Stimulated activated CD4-positive, alpha-beta T cell treated with anti-CD3 and anti-CD28 coated beads, Interleukin-15, amount 100 ng/mL, for 48 hours (primary cell): ENCODE results near the gene JMJD7.
A peak's percentile ranks its signal among the peaks of the same experiment; 100 is the strongest.

Experiments used
- DNase-seq, 2 donors: peaks; one replicate each; pipeline ENCODE4 v3.0.0-alpha.2; 2020; ENCODE audit warnings: low read depth in 2 of 2

Gene JMJD7

GRCh38 chr15:41827880-41828806, at the start of gene JMJD7:
Gene JMJD7, plus strand, starts transcription at chr15:41828092. Its CDS starts 33 bp downstream, at chr15:41828125.
- peak; percentile 91 to 96 for DNase-seq

- no peak for DNase-seq
Observed at GRCh38 chr15:41778521-41778920, 49.4 kb upstream of the JMJD7 start.

GRCh38 chr15:41779662-41780157, 48.2 kb upstream of the JMJD7 start:
- DNase-seq = no peak

- DNase-seq = no peak
Observed at GRCh38 chr15:41780266-41780665, 47.6 kb upstream of the JMJD7 start.

- no peak for DNase-seq
Observed at GRCh38 chr15:41780727-41781126, 47.2 kb upstream of the JMJD7 start.

- DNase-seq = no peak
Observed at GRCh38 chr15:41782371-41783282, 45.3 kb upstream of the JMJD7 start.

GRCh38 chr15:41783296-41783695, 44.6 kb upstream of the JMJD7 start:
- no peak for DNase-seq

GRCh38 chr15:41788262-41788661, 39.6 kb upstream of the JMJD7 start:
- DNase-seq = no peak

- no peak for DNase-seq
Observed at GRCh38 chr15:41789236-41789635, 38.7 kb upstream of the JMJD7 start.

GRCh38 chr15:41789662-41790061, 38.2 kb upstream of the JMJD7 start:
- DNase-seq = no peak

- no peak for DNase-seq
Observed at GRCh38 chr15:41790169-41790568, 37.7 kb upstream of the JMJD7 start.

GRCh38 chr15:41790756-41791546, 36.9 kb upstream of the JMJD7 start:
- no peak for DNase-seq

GRCh38 chr15:41791547-41791937, 36.4 kb upstream of the JMJD7 start:
- DNase-seq = no peak

- DNase-seq = no peak
Observed at GRCh38 chr15:41792000-41792637, 35.8 kb upstream of the JMJD7 start.

GRCh38 chr15:41794081-41794480, 33.8 kb upstream of the JMJD7 start:
- DNase-seq = no peak

- DNase-seq = no peak
Observed at GRCh38 chr15:41795996-41796856, 31.7 kb upstream of the JMJD7 start.

GRCh38 chr15:41797201-41797944, 30.5 kb upstream of the JMJD7 start:
- no peak for DNase-seq

- DNase-seq = no peak
Observed at GRCh38 chr15:41798607-41799487, 29.0 kb upstream of the JMJD7 start.
